HK-2 (cell line): Measurements from ENCODE around the gene CITED2.

ENCODE experiments used
- DNase-seq: peaks from one replicate; pipeline ENCODE4 v3.0.0-alpha.2; 2018; ENCODE audit not compliant: unreplicated experiment

Gene CITED2

GRCh38 chr6:139330826-139331500, 43.5 kb downstream of the CITED2 start:
- DNase-seq, result no peak

- no peak for DNase-seq
These were observed 44.1 kb downstream of the CITED2 start for GRCh38 chr6:139330306-139330705.

GRCh38 chr6:139329224-139329623, 45.2 kb downstream of the CITED2 start:
- no peak for DNase-seq

- no peak for DNase-seq
These were observed 47.4 kb downstream of the CITED2 start for GRCh38 chr6:139327038-139327437.

- DNase-seq, result no peak
These were observed 48.8 kb downstream of the CITED2 start for GRCh38 chr6:139325686-139326085.

- DNase-seq, result no peak
These were observed 49.3 kb downstream of the CITED2 start for GRCh38 chr6:139325125-139325524.

GRCh38 chr6:139324301-139324555, 50.2 kb downstream of the CITED2 start:
- DNase-seq, result no peak

- no peak for DNase-seq
These were observed 50.7 kb downstream of the CITED2 start for GRCh38 chr6:139323511-139324300.
